ENCODE measurements around the gene PHACTR3. TPM values are rescaled to one million over a fixed set of nuclear protein-coding genes. Genes with fewer than 3 reads are reported as not detected.

Gene PHACTR3
- total RNA-seq, 2 donors from 2014 or later, result 0.86 to 24.2 TPM

- Histone ChIP-seq H3K27ac (no peak overlapping the region), H3K27me3 (no peaks in the 10 kb centered on the region), H3K9me3 (no peaks in the 10 kb centered on the region), H3K4me1 (peaks cover 0 to 35% of the 10 kb centered on the region in 2 donors), H3K4me3 (no peak overlapping the region), H3K36me3 (no peaks in the 10 kb centered on the region)
- TF ChIP-seq CTCF (IDR thresholded peaks at IDR 0.05), result no peak
- DNase-seq (ENCODE audit: low spot score), result no peak
Measured at GRCh38 chr20:59754551-59754950, 150.2 kb downstream of the PHACTR3 start.

GRCh38 chr20:59756241-59756640 lies 151.9 kb downstream of the PHACTR3 start:
- Histone ChIP-seq H3K36me3 (no peaks in the 10 kb centered on the region), H3K4me3 (no peak overlapping the region), H3K27ac (no peak overlapping the region), H3K27me3 (no peaks in the 10 kb centered on the region), H3K9me3 (no peaks in the 10 kb centered on the region), H3K4me1 (peaks cover 0 to 27% of the 10 kb centered on the region in 2 donors)
- TF ChIP-seq CTCF (IDR thresholded peaks at IDR 0.05), result no peak
- no peak for DNase-seq (ENCODE audit: low spot score)

GRCh38 chr20:59764037-59764436 lies 159.7 kb downstream of the PHACTR3 start:
- H3K27me3 ChIP-seq, result no peaks in the 10 kb centered on the region
- no peak overlapping the region for H3K4me3 ChIP-seq
- no peaks in the 10 kb centered on the region for H3K4me1 ChIP-seq
- no peaks in the 10 kb centered on the region for H3K9me3 ChIP-seq
- DNase-seq (ENCODE audit: low spot score), result no peak
- H3K36me3 ChIP-seq, result no peaks in the 10 kb centered on the region
- H3K27ac ChIP-seq, result no peak overlapping the region
- no peak for TF ChIP-seq CTCF (IDR thresholded peaks at IDR 0.05)

- Histone ChIP-seq H3K27ac (no peak overlapping the region), H3K4me1 (peaks cover 0 to 4% of the 10 kb centered on the region in 2 donors), H3K4me3 (no peak overlapping the region), H3K27me3 (no peaks in the 10 kb centered on the region), H3K36me3 (no peaks in the 10 kb centered on the region), H3K9me3 (no peaks in the 10 kb centered on the region)
- no peak for DNase-seq (ENCODE audit: low spot score)
- no peak for TF ChIP-seq CTCF (IDR thresholded peaks at IDR 0.05)
Measured at GRCh38 chr20:59765599-59766177, 161.3 kb downstream of the PHACTR3 start.

- peaks cover 0 to 12% of the 10 kb centered on the region in 2 donors for H3K4me1 ChIP-seq
- H3K9me3 ChIP-seq, result no peaks in the 10 kb centered on the region
- no peaks in the 10 kb centered on the region for H3K27me3 ChIP-seq
- H3K27ac ChIP-seq, result no peak overlapping the region
- no peak for DNase-seq (ENCODE audit: low spot score)
- H3K4me3 ChIP-seq, result no peak overlapping the region
- no peaks in the 10 kb centered on the region for H3K36me3 ChIP-seq
- TF ChIP-seq CTCF (IDR thresholded peaks at IDR 0.05), result no peak
Measured at GRCh38 chr20:59767656-59768055, 163.3 kb downstream of the PHACTR3 start.

GRCh38 chr20:59770270-59770669 lies 165.9 kb downstream of the PHACTR3 start:
- no peak overlapping the region for H3K27ac ChIP-seq
- H3K9me3 ChIP-seq, result no peaks in the 10 kb centered on the region
- no peaks in the 10 kb centered on the region for H3K27me3 ChIP-seq
- TF ChIP-seq CTCF (IDR thresholded peaks at IDR 0.05), result no peak
- DNase-seq (ENCODE audit: low spot score), result no peak
- H3K4me3 ChIP-seq, result no peak overlapping the region
- no peaks in the 10 kb centered on the region for H3K36me3 ChIP-seq
- peaks cover 0 to 12% of the 10 kb centered on the region in 2 donors for H3K4me1 ChIP-seq

Data from right atrium auricular region (tissue), 2 donors.